Fibroblast of lung (primary cell): ENCODE measurements around the gene CTSO.

ENCODE experiments used
- CTCF ChIP-seq, 2 donors: IDR thresholded peaks in 1 of 2; conservative IDR thresholded peaks in 1 of 2; 1 replicate in 1 of 2; 2 replicates in 1 of 2; pipeline ENCODE4 v1.5.1; 2011 to 2012; ENCODE audit warnings: low read length in 2 of 2, control low read depth in 1 of 2, inconsistent platforms in 1 of 2, low read depth in 1 of 2, mild to moderate bottlenecking in 1 of 2
- EZH2 ChIP-seq: IDR thresholded peaks from 2 replicates; pipeline ENCODE4 v1.5.1; 2012; ENCODE audit warnings: low read length, control low read depth, mild to moderate bottlenecking; ENCODE audit errors: missing control alignments

- TF ChIP-seq CTCF (conservative IDR thresholded peaks at IDR 0.05 in 1 of 2, IDR thresholded peaks at IDR 0.05 in 1 of 2; ENCODE audit: low read depth in 1 of 2, low read length in 2 of 2) (no peak), EZH2 (no peak)
Observed at GRCh38 chr4:155909615-155910226, 43.9 kb downstream of the CTSO start.
